CD4-positive, alpha-beta T cell (primary cell): Measurements from ENCODE around the gene SLAMF1. TPM values are rescaled to one million over a fixed set of nuclear protein-coding genes. Genes with fewer than 3 reads are reported as not detected.

Source experiments
- ATAC-seq: fragments of 200-7000 bp; cut with Tn5 transposase; one replicate; pipeline ENCODE4 v1.10.0; 2022; ENCODE audit warnings: mild to moderate bottlenecking; ENCODE audit not compliant: poor library complexity
- CTCF ChIA-PET: fragments of 350-600 bp; sonication (Branson Sonifier 250); formaldehyde crosslinking; loops from one replicate; lab custom pipeline; 2021; ENCODE audit warnings: antibody characterized with exemption, inconsistent platforms; lab: Charles Lee
- POLR2A ChIA-PET: fragments of 350-600 bp; sonication (Branson Sonifier 250); formaldehyde crosslinking; loops from one replicate; lab custom pipeline; 2021; ENCODE audit warnings: antibody characterized with exemption, inconsistent platforms; lab: Charles Lee
- DNase-seq, 14 experiments: peaks; one replicate each; pipeline ENCODE4 v3.0.0-alpha.2; 2013 to 2020; ENCODE audit warnings: mixed read lengths in 2 of 14
- H3K27ac ChIP-seq, 2 donors: one replicate each; pipeline versions ENCODE4 v1.5.1 to v1.7.0; 2013; ENCODE audit warnings: low read length in 2 of 2, low read depth in 1 of 2, mild to moderate bottlenecking in 1 of 2
- H3K27me3 ChIP-seq, 2 experiments: 1 replicate in 1 of 2; 2 replicates in 1 of 2; pipeline versions ENCODE4 v1.6.1 to v1.7.0; 2013; ENCODE audit warnings: low read length in 2 of 2, control low read depth in 1 of 2, mild to moderate bottlenecking in 1 of 2, moderate library complexity in 1 of 2; ENCODE audit not compliant: insufficient read depth in 2 of 2, control insufficient read depth in 1 of 2
- H3K36me3 ChIP-seq: one replicate; pipeline ENCODE4 v1.6.1; 2013; ENCODE audit warnings: low read length, control low read depth; ENCODE audit not compliant: insufficient read depth
- H3K4me1 ChIP-seq: one replicate; pipeline ENCODE4 v1.6.1; 2013; ENCODE audit warnings: low read length, control low read depth; ENCODE audit not compliant: insufficient read depth
- H3K4me3 ChIP-seq: one replicate; pipeline ENCODE4 v1.5.1; 2013; ENCODE audit warnings: mild to moderate bottlenecking, low read length, moderate library complexity
- H3K9me3 ChIP-seq, 2 experiments: 1 replicate in 1 of 2; 2 replicates in 1 of 2; pipeline versions ENCODE4 v1.6.1 to v1.7.0; 2013; ENCODE audit warnings: low read length in 2 of 2, mild to moderate bottlenecking in 2 of 2, control low read depth in 1 of 2, moderate library complexity in 1 of 2; ENCODE audit not compliant: control insufficient read depth in 1 of 2, insufficient read depth in 1 of 2
- H3K27ac Mint-ChIP-seq: one replicate; pipeline ENCODE4 v1.8.0; 2020; ENCODE audit warnings: mixed read lengths
- H3K27me3 Mint-ChIP-seq: one replicate; pipeline ENCODE4 v1.8.0; 2021; ENCODE audit warnings: mixed read lengths
- H3K36me3 Mint-ChIP-seq: one replicate; pipeline ENCODE4 v1.8.0; 2021; ENCODE audit warnings: low read depth, mixed read lengths
- H3K4me1 Mint-ChIP-seq: one replicate; pipeline ENCODE4 v1.8.0; 2021; ENCODE audit warnings: low read depth, mixed read lengths
- H3K4me3 Mint-ChIP-seq: one replicate; pipeline ENCODE4 v1.8.0; 2020; ENCODE audit warnings: mild to moderate bottlenecking, mixed read lengths
- H3K9me3 Mint-ChIP-seq: one replicate; pipeline ENCODE4 v1.8.0; 2020; ENCODE audit warnings: mixed read lengths
- intact Hi-C, 2 experiments: fragments of 100-400 bp; cut with DNase I in 1 of 2; cut with micrococcal nuclease in 1 of 2; formaldehyde crosslinking; loops; one replicate each; pipeline versions ENCODE4 v1.15.1 to v1.9.0; 2023 to 2025; cut with DNase I, micrococcal nuclease
- total RNA-seq, 174 experiments: library from RNA in 2 of 174; stranded (reverse) in 2 of 174; gene quantifications; one replicate each; pipeline ENCODE4 v1.2.3 and lab custom pipeline; 2021 to 2026
- TF ChIP-seq, protein P1 (sequence below): fragments of 200-600 bp; IDR thresholded peaks from one replicate; pipeline ENCODE4 v1.8.0; 2022; ENCODE audit warnings: antibody characterized with exemption, mild to moderate bottlenecking

Gene SLAMF1
- total RNA-seq, 2 experiments from 2014 or later: 39.4 to 39.8 TPM

DNA sequence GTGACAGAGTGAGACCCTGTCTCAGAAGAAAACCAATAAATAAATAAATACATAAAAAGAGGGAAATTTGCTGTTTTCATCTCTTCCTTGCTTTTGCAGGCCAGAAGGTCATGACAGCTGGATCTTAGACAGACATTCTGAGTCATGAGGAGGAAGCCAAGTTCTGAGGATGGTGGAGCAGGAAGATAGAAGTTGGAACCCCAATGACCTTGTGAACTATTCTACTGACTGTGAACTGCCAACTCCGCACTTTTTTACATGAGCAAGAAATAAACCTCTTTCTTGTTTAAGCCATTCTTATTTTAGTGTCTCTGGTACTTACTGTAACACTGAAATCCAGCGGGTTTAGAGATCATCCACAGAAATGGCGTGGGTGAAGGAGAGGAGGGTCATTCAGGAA, 76.0 kb downstream of the SLAMF1 start:
- H3K27me3 Mint-ChIP-seq: no peaks in the 10 kb centered on the region
- ChIA-PET POLR2A (interaction anchor here (12.1 kb wide), 1 partner anchor 6 kb away, joined by 189 read pairs; the partner anchor contains the start of gene CD84), CTCF (interaction anchor here (1.3 kb wide), 1 partner anchor 36 kb away, joined by 4 read pairs; no protein-coding TSS in a partner anchor)
- H3K4me1 Mint-ChIP-seq: peaks cover 95% of the 10 kb centered on the region
- Histone ChIP-seq H3K9me3 (no peaks in the 10 kb centered on the region), H3K4me3 (no peak overlapping the region), H3K27me3 (no peaks in the 10 kb centered on the region), H3K36me3 (peaks cover 7% of the 10 kb centered on the region), H3K4me1 (peaks cover 88% of the 10 kb centered on the region), H3K27ac (peak overlapping the region; percentile 33 to 76)
- ATAC-seq (no peak), DNase-seq (no peak)
- H3K9me3 Mint-ChIP-seq: no peaks in the 10 kb centered on the region
- H3K27ac Mint-ChIP-seq: peak overlapping the region; percentile 87
- TF ChIP-seq, protein P1, sequence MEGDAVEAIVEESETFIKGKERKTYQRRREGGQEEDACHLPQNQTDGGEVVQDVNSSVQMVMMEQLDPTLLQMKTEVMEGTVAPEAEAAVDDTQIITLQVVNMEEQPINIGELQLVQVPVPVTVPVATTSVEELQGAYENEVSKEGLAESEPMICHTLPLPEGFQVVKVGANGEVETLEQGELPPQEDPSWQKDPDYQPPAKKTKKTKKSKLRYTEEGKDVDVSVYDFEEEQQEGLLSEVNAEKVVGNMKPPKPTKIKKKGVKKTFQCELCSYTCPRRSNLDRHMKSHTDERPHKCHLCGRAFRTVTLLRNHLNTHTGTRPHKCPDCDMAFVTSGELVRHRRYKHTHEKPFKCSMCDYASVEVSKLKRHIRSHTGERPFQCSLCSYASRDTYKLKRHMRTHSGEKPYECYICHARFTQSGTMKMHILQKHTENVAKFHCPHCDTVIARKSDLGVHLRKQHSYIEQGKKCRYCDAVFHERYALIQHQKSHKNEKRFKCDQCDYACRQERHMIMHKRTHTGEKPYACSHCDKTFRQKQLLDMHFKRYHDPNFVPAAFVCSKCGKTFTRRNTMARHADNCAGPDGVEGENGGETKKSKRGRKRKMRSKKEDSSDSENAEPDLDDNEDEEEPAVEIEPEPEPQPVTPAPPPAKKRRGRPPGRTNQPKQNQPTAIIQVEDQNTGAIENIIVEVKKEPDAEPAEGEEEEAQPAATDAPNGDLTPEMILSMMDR: no peak
- intact Hi-C loops: no loop called here
- peaks cover 45% of the 10 kb centered on the region for H3K36me3 Mint-ChIP-seq
- H3K4me3 Mint-ChIP-seq: peak overlapping the region; percentile 5

DNA sequence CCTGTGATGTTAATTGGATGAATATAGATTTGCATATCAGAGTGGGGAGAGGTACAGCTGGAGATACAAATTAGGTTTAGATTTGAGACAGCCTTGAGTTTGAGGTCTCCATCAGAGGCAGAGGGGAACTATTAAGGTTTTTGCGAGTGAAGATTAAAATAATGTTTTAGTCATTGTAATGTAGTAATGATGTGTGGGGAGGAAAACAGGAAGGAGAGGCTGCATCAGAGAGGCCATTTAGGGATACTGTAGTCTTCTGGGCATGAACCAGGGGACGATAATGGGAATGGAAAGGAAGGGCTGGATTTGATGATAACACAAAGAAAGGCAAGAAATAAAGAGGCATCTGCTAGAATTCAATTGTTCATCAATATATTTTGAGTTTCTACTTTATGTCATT, 77.0 kb downstream of the SLAMF1 start:
- Mint-ChIP-seq H3K27ac (peak overlapping the region; percentile 87), H3K36me3 (peaks cover 55% of the 10 kb centered on the region), H3K4me1 (peaks cover 95% of the 10 kb centered on the region), H3K4me3 (peak overlapping the region; percentile 36), H3K9me3 (no peaks in the 10 kb centered on the region), H3K27me3 (no peaks in the 10 kb centered on the region)
- ATAC-seq (no peak), DNase-seq (no peak)
- Histone ChIP-seq H3K4me1 (peaks cover 85% of the 10 kb centered on the region), H3K4me3 (no peak overlapping the region), H3K27ac (peak overlapping the region; percentile 33 to 76), H3K36me3 (peaks cover 11% of the 10 kb centered on the region), H3K27me3 (no peaks in the 10 kb centered on the region), H3K9me3 (no peaks in the 10 kb centered on the region)
- intact Hi-C loops: no loop called here
- ChIA-PET CTCF (no interaction called here), POLR2A (interaction anchor here (0.8 to 12.1 kb wide), 3 partner anchors 7 to 59 kb away, joined by 3 to 189 read pairs (median 4); partner anchors contain the start of gene CD84)
- TF ChIP-seq, protein P1: no peak

DNA sequence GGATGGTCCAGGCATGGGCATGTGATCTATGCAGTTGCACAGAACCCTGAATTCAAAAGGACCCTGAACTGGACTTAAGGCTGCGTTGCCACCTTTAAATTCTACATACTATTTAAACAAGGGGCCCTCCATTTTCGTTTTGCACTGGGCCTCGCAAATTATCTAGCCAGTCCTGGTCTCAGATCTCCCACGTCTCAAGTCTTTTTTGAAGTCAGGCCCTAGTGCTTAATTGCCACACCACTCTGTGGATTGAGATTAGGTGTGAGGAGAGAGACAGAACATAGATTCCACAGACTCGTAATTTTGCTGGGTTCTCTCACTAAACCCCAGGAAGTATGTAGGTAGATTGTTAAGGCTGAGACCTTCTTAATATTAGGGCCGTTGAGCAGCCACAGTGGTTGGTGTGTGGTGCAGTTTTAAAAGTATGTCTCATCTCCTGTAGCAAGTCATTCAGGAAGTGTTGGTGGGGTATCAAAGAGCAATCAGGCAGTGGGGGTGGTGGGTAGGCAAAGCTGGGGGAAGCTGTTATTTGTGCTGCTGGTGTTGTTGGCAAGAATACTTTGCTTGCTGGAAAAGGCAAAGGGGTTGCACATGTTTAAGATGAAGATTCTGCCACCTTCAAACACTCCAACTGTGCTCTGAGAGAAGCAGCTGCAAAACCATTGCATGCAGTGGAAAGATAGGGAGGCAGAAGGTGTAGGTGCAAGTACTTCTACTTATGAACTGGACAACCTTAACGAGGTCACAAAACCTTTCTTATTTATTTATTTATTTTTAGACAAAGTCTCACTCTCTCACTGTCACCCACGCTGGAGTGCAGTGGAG, 78.8 kb downstream of the SLAMF1 start:
- H3K4me1 ChIP-seq: peaks cover 74% of the 10 kb centered on the region

More for the DNA sequence above, 78.8 kb downstream of the SLAMF1 start:
- intact Hi-C loops: loop anchor here in 1 of 2 experiments (1.0 kb wide), 1 partner anchor 10 kb away; no protein-coding TSS in a partner anchor
- DNase-seq (peak; percentile 31 to 83 (median 66)), ATAC-seq (peak; percentile 94)
- Mint-ChIP-seq H3K4me3 (peak overlapping the region; percentile 62), H3K27me3 (no peaks in the 10 kb centered on the region), H3K36me3 (peaks cover 66% of the 10 kb centered on the region), H3K27ac (peak overlapping the region; percentile 87), H3K9me3 (no peaks in the 10 kb centered on the region), H3K4me1 (peaks cover 86% of the 10 kb centered on the region)
- Histone ChIP-seq H3K36me3 (peaks cover 27% of the 10 kb centered on the region), H3K27me3 (no peaks in the 10 kb centered on the region), H3K27ac (peak overlapping the region; percentile 66 to 76), H3K9me3 (no peaks in the 10 kb centered on the region), H3K4me3 (peak overlapping the region; percentile 18)
- CTCF ChIA-PET: interaction anchor here (1.1 to 1.5 kb wide), 4 partner anchors 9 to 107 kb away, joined by 3 to 8 read pairs (median 4); no protein-coding TSS in a partner anchor
- POLR2A ChIA-PET: interaction anchor here (0.6 to 12.1 kb wide), 11 partner anchors 8 to 230 kb away, joined by 3 to 189 read pairs (median 3); partner anchors contain the start of genes CD84 and SLAMF6
- TF ChIP-seq, protein P1: no peak
